HL-60 (cell line): ENCODE data around the gene CHN2.

Experiments
- DNase-seq, 2 experiments: peaks; one replicate each; pipeline ENCODE4 v3.0.0-alpha.2; 2010 to 2020; ENCODE audit warnings: low read depth in 1 of 2, low spot score in 1 of 2
- H3K27ac ChIP-seq: fragments of 250-450 bp; sonication (Bioruptor Pico); replicated peaks from 2 replicates; pipeline ENCODE4 v1.5.1; 2020; ENCODE audit warnings: mild to moderate bottlenecking, moderate library complexity
- H3K27me3 ChIP-seq: fragments of 250-450 bp; sonication (Bioruptor Pico); 2 replicates; pipeline ENCODE4 v1.5.1; 2021; ENCODE audit warnings: mild to moderate bottlenecking, moderate library complexity; ENCODE audit not compliant: insufficient read depth, poor library complexity, severe bottlenecking
- H3K4me3 ChIP-seq: replicated peaks from 2 replicates; pipeline ENCODE4 v1.5.1; 2011; ENCODE audit warnings: mild to moderate bottlenecking, control low read depth, low read length; ENCODE audit not compliant: insufficient read depth
- CTCF ChIP-seq: IDR thresholded peaks from one replicate; pipeline ENCODE4 v1.5.1; 2011; ENCODE audit warnings: low read length, control low read depth, inconsistent platforms; ENCODE audit not compliant: insufficient read depth
- GABPA ChIP-seq: IDR thresholded peaks from 2 replicates; pipeline ENCODE4 v1.6.1; 2012; ENCODE audit warnings: low read depth
- POLR2AphosphoS5 ChIP-seq: IDR thresholded peaks from 2 replicates; pipeline ENCODE4 v1.6.1; 2012; ENCODE audit warnings: low read depth
- REST ChIP-seq: IDR thresholded peaks from 2 replicates; pipeline ENCODE4 v1.6.1; 2012; ENCODE audit warnings: low read depth; ENCODE audit not compliant: insufficient replicate concordance
- SPI1 ChIP-seq: IDR thresholded peaks from 2 replicates; pipeline ENCODE4 v1.6.1; 2012; ENCODE audit warnings: low read depth, mild to moderate bottlenecking, borderline replicate concordance

Gene CHN2

GRCh38 chr7:29401769-29402168 lies 207.2 kb downstream of the CHN2 start:
- TF ChIP-seq POLR2AphosphoS5: no peak
- TF ChIP-seq REST: no peak
- TF ChIP-seq SPI1: no peak
- TF ChIP-seq CTCF: no peak
- no peak for TF ChIP-seq GABPA
- no peak for DNase-seq
- Histone ChIP-seq H3K4me3 (no peak overlapping the region), H3K27me3 (no peaks in the 10 kb centered on the region), H3K27ac (no peak overlapping the region)

DNA sequence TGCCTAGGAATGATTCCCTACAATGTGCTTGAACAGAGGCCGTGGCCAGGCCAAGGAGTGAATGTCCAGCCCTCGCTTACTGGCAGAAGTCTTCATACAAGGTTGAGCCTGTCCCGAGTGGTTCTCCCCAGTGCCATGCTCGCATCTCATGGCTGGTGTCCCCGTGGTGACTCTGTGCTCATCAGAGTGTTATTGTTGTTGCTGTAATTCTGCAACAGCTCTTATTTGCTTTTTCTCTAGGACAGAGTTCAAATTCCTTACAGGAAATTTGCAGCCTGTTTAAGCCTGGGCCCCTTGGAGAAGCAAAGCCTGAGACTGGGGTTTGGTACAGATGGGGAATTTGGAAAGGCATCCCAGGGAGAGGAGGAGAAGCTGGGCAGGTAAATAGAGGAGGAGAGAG lies 211.3 kb downstream of the CHN2 start:
- no peak for DNase-seq
- no peak for TF ChIP-seq SPI1
- TF ChIP-seq GABPA: no peak
- no peak for TF ChIP-seq REST
- no peak for TF ChIP-seq CTCF

DNA sequence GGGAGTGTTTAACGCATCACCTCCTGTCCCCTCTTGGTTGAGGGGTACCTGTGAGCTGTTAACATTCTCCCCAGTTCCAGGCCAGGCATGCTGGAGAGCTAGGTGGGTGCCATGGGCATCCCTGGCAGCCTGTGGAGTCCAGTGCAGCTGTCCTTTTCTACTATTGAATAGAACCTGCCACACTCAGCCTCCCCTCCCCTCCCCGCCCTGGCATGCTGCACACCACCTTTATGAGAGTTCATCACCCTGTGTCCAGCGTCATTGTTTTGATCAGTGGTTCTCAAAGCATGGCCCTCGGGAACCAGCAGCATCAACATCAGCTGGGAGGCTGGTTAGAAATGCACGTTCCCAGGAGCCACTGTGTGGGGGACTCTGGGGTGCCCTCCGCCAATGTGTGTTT lies 211.8 kb downstream of the CHN2 start:
- H3K27me3 ChIP-seq: no peaks in the 10 kb centered on the region

More for the DNA sequence above, 211.3 kb downstream of the CHN2 start:
- H3K27ac ChIP-seq: no peak overlapping the region
- H3K27me3 ChIP-seq: no peaks in the 10 kb centered on the region
- H3K4me3 ChIP-seq: no peak overlapping the region

More for the DNA sequence above, 211.8 kb downstream of the CHN2 start:
- TF ChIP-seq CTCF: no peak
- TF ChIP-seq REST: no peak
- TF ChIP-seq GABPA: no peak
- no peak for TF ChIP-seq POLR2AphosphoS5
- TF ChIP-seq SPI1: no peak
- no peak overlapping the region for H3K4me3 ChIP-seq
- DNase-seq: no peak
- no peak overlapping the region for H3K27ac ChIP-seq
